Measurements from ENCODE around the gene ZCCHC24.

Gene ZCCHC24

DNA sequence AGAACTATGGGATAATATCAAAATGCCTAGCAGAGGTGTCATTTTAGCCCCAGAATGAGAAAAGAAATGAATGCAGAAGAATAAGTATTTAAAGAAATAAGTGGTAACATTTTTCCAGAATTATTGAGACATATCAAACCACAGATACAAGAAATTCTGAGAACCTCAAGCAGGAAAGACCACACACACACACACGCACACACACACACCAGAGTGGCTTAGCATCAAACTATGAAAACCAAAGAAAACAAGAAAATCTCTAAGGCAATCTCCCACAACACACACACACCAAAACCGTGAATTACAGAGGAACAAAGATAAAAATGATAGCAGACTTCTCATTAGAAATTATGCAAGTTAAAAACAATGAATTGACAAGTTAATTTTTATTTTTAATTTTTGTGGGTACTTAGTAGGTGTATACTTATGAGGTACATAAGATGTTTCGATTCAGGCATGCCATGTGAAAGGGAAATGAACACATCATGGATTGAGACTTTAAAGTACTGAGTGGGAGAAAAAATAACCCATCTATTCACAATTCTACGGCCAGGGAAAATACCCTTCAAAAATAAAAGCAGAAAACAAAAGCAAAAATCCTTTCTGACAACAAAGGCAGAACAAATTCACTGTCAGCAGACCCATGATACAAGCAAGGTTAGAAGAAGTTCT lies 83.6 kb downstream of the ZCCHC24 start:
- no peak for DNase-seq (ENCODE audit: low read depth in 2 of 2)

DNA sequence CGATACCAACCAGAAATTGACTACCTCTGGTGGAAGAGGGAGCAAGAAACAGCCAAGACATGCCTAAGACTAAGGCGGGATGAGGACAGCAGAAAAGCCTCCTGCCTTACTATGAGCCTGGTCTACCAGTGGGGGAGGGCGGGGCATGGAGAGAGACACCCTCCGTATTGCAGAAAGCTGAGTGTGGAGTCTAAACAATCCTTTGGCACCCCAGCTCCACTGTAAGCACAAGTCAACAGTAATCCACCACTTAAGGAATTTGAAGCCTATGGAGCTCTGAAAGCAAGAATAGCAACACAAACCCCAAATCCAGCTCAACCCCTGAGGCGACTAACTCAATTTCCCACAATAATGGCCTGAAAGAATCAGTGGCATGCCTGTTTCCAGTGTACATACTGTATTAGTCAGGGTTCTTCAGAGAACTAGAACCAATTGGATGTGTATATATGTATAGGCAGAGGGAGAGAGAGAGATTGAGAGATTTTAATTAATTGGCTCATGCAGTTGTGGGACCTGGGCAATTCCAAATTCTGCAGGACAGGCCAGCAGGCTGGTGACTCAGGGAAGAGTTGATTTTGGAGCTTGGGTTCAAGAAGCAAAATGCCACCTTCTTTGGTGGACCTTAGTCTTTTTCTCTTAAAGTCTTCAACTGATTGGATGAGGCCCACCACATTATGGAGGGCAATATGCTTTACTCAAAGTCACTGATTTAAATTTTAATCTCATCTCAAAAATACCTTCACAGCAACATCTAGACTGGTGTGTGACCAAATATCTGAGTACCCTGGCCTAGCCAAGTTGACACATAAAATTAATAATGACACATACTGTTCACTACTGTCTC lies 84.7 kb downstream of the ZCCHC24 start:
- DNase-seq (ENCODE audit: low read depth in 2 of 2) = no peak

- no peak for DNase-seq (ENCODE audit: low read depth in 2 of 2)
These were observed 85.5 kb downstream of the ZCCHC24 start for GRCh38 chr10:79359816-79360498.

- DNase-seq (ENCODE audit: low read depth in 2 of 2) = no peak
These were observed 86.6 kb downstream of the ZCCHC24 start for GRCh38 chr10:79358811-79359210.

GRCh38 chr10:79357180-79357579 lies 88.2 kb downstream of the ZCCHC24 start:
- DNase-seq (ENCODE audit: low read depth in 2 of 2) = no peak

- DNase-seq (ENCODE audit: low read depth in 2 of 2) = no peak
These were observed 89.3 kb downstream of the ZCCHC24 start for GRCh38 chr10:79356104-79356503.

DNA sequence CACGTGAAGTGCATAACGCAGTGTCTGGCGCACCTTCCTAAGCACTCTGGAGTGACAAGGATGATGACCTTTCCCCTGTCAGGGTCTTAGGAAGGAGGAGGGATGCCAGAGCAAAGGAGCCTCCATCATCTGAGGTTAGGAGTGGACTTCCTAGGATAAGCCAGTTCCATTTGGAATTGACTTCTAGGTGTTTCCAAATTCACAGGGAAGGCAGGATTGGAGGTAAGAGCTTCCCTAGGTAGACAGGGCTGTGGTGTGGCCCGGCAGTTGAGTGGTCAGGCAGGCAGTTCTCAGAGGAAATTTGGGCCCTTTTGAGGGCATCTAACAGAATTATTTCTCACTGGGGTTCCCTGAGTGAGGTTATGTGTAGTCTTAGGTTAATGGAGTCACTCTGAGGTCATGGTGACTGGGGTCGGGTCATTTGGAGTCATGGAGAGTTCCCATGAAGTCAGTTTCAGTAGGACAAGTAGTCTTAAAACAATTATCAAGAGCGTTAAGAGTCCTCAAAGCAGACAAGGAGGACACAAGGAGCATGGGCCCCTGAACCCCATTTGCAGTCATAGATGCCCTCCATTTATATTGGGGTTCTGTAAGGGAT lies 89.9 kb downstream of the ZCCHC24 start:
- no peak for DNase-seq (ENCODE audit: low read depth in 2 of 2)

GRCh38 chr10:79354615-79355014 lies 90.8 kb downstream of the ZCCHC24 start:
- no peak for DNase-seq (ENCODE audit: low read depth in 2 of 2)

GRCh38 chr10:79354141-79354540 lies 91.3 kb downstream of the ZCCHC24 start:
- DNase-seq (ENCODE audit: low read depth in 2 of 2) = no peak

GRCh38 chr10:79353726-79354125 lies 91.7 kb downstream of the ZCCHC24 start:
- DNase-seq (ENCODE audit: low read depth in 2 of 2) = no peak

GRCh38 chr10:79353000-79353406 lies 92.4 kb downstream of the ZCCHC24 start:
- no peak for DNase-seq (ENCODE audit: low read depth in 2 of 2)

- DNase-seq (ENCODE audit: low read depth in 2 of 2) = no peak
These were observed 93.2 kb downstream of the ZCCHC24 start for GRCh38 chr10:79352035-79352877.

- no peak for DNase-seq (ENCODE audit: low read depth in 2 of 2)
These were observed 94.1 kb downstream of the ZCCHC24 start for GRCh38 chr10:79351332-79351731.

GRCh38 chr10:79350407-79351154 lies 94.8 kb downstream of the ZCCHC24 start:
- DNase-seq (ENCODE audit: low read depth in 2 of 2) = no peak

DNA sequence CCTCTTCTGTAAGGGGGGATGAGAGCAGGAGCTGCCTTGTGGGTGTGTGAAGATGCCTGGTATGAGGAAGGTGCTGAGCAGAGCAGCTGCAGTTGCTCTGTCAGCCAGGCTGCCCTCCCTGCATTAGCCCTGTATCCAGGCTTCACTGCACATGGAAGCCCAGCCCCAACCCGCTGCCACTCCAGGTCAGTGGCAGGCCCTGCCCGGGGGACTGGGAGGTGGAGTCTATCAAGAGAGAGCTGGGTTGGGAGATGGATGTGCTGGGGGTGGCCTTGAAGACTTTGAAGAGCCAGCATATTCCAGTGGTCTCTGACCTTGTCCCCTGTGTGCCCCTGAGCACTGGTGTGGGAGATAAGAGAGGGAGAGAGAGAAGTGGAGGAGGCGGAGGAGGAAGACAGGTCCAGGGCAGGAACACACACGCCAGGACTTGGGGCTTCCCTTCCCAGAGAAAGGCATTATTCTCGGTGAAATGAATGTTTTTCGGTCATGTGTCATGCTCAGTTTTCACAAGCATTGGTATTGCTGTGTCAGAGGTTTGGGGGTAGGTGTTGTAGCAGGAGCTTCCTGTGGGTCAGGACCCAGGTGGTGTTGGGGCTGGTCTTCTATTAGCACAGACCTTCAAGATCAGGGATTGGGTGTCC lies 95.5 kb downstream of the ZCCHC24 start:
- DNase-seq (ENCODE audit: low read depth in 2 of 2) = no peak

DNA sequence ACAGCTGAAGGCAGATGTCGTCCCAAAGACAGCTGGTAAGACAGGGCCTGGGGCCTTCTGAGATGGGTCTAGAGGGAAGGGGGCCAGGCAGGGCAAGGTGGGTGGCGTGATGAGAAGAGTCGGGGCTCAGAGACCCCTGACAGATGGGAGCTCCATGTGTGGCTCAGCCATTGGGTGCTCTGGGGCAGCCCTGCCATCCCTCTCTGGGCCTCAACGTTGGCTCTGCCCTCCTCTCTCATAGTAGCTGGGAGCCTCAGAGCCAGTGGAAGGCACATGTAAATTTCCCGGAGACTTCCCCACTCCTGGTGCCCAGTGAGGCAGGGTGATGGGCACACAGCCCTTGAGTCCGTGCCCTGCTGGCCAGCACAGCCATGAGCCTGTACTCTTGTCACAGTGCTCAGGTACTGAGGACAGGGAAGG lies 96.3 kb downstream of the ZCCHC24 start:
- DNase-seq (ENCODE audit: low read depth in 2 of 2) = no peak

GRCh38 chr10:79348640-79348988 lies 96.8 kb downstream of the ZCCHC24 start:
- DNase-seq (ENCODE audit: low read depth in 2 of 2) = no peak

DNA sequence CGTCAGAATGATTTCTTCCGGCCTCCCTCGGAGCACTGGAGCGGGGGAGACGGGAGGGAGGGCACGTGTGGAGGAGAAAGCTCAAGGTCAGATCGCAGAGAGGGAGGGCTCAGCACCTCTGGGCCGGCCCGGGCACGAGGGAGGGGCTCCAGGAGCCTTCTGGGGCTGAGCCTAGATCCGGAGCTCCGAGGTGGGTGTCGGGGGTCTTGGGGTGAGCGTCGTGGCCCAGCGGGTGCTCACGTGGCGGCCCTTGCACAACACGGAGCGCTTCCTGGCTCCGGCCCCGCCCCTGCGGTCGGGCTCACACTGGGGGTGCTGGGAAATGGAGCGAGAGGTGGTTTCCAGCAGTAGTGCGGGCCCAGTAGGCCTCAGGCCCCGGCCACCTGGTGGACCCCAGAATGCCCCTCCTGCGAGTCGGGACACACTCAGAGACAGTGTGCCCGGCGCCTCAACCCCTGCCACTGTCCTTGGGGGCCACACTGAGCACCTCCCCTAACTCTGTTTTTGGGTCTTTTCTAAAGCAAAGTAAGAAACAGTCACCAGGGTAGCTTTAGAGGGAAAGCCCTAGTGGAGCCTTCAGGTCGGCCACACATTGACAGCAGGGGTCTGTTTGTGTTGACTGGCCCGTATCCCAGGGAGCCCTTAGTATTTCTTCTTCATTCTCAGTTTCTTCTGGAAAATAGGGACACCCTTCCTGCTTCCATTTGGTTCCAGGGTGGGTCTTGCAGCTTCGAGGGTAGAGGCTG lies 97.4 kb downstream of the ZCCHC24 start:
- peak; percentile 57 to 70 for DNase-seq (ENCODE audit: low read depth in 2 of 2)

- peak; percentile 92 to 95 for DNase-seq (ENCODE audit: low read depth in 2 of 2)
These were observed 98.1 kb downstream of the ZCCHC24 start, which contains the start of gene PPIF for GRCh38 chr10:79347226-79347893. Gene PPIF (plus strand): TSS chr10:79347469. CDS start chr10:79347549, 80 bp downstream.
